CD4-positive, alpha-beta T cell treated with Interleukin-10 for 1 hour (primary cell): ENCODE data around the gene RHO.

Experiments used
- DNase-seq: peaks from one replicate; pipeline ENCODE4 v3.0.0-alpha.2; 2020

The RHO gene

DNA sequence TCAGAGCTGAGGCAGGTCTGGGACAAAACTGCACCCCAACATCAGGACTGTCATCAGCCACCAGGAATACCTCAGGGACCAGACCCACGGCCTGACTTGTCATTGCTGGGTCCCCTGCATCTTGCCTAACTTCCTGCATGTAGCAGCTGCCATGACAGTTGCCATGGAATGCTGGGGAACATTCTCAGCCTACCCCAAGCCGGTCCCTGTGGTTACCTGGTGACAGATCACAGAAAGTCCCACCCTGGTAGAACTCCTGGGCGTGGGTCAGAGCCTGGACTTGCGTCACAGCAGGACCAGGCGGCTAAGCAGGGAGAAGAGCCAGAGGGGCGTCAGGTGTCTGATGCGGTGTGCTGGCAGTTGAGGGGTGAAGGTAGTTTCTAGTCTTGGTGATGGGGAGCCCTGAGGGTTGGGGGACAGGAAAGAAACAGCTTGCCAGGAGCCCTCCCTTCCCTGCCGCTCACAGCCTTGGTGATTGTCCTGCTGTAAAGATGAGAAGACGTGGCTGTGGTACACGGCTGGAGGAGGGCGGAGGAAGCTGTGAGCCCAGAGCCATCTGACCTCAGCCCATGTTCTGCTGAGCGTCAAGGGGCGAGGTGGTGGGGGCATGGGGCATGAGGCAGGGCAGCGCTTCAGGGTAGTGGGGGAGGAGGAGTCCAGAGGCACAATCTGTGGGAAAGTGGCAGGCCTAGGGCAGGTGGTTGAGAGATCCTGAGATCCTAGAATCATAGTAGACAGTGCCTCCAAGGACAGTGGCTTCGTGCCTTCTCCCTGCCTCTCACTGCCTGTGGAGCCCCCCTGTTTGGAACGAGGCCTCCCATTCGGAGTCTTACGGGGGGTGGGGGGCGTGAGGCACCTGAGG, 19.9 kb downstream of the RHO start:
- no peak for DNase-seq

DNA sequence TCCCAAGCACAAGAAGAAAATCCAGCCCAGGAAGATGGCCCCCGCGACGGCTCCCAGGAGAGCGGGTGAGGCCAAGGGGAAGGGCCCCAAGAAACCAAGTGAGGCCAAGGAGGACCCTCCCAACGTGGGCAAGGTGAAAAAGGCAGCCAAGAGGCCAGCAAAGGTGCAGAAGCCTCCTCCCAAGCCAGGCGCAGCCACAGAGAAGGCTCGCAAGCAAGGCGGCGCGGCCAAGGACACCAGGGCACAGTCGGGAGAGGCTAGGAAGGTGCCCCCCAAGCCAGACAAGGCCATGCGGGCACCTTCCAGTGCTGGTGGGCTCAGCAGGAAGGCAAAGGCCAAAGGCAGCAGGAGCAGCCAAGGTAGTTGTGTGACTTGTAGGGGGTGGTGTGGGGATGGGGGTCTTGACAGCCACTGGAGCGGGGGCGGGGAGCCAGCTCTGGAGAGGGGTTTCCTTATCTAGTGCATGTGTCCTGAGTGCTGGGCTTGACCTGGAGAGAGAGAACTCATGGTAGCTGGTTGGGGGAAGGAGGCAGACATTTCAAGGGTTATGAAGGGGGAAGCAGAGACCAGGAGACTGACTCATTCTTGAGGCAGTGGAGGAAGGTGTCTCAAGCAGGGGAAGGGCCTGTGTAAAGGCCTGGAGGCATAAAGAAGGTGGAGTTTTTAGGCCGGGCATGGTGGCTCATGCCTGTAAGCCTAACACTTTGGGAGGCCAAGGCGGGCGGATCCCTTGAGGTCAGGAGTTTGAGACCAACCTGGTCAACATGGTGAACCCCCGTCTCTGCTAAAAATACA, 20.8 kb downstream of the RHO start:
- DNase-seq: no peak

DNA sequence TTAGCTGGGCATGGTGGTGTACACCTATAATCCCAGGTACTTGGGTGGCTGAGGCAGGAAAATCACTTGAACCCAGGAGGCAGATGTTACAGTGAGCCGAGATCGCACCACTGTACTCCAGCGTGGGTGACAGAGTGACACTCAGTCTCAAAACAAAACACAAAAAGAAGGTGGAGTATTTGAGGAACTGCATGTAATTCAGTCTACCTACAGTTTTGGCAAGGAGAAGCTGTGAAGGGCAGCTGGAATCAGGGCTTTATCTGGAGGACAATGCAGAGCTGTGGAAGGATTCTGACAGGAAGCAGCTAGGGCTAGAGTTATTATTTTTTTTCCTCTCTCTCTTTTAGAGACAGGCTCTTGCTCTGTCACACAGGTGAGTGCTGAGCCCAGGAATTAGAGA, 21.4 kb downstream of the RHO start:
- DNase-seq: no peak

DNA sequence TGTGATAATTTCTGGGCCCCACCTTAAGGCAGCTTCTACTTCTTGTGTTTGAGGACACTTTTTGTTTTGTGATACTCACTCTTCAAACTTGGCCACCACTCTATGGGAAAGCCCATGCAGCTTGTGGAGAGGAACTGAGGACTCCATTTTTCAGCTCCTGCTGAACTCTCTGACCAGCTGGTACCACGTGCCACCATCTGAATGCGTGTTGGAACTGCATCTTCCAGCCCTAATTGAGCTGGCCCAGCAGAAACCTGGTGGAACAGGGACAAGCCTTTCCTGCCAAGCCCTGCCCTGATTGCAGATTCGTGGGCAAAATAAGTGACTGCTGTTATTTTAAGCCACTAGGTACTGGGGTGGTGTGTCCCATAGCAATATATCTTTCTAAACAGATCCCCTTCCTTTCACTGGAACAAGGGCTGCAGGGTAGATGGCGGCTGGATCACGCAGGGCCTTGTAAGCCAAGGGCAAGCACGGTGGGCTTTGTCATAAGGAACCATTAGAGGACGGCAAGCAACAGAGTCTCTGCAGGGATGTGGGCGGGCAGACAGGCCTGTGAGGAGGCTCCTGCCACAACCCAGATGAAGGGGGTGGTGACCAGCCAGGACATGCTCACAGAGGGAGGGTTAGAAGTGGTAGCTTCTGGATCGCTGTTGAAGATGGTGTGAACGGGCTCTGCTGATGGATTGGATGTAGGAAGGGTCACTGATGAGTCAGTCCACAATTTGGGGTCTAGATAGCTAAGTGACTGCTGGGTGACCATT, 24.0 kb downstream of the RHO start:
- no peak for DNase-seq

DNA sequence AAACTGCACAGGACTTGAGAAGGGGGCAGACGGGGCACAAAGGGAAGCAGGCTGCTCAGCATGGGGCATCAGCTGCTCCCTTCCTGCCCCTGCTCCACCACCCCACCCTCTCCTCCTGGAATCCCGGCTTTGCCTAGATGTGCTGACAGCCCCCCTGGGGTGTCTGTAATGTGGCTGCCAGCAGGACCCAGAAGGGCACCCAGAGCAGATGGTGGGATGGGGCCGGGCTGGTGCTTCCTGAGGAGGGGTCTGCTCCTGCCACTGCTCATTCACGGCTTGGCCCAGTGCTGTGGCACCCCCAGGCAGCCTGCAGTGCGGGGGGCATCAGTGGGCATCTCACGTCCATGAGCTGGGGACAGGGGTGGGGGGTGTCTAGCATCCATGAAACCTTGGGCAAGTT, 24.7 kb downstream of the RHO start:
- DNase-seq: no peak

DNA sequence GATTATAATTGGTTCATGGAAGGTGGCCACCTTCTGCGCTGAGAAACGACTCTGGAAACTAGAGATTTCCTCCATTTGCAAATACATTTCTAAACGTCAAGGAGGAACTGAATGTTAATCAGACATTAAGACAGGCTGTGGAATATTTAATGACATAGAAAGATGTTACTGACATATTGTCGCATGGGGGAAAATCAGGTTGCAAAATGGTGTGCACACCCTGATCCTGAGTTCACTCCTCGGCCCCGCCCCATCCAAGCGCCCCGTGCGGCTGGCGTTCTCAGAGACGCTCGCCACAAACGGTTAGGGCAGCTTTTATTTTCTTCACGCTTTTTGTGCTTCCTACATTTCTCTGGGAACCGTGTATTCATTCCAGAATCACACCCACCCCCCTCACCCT, 25.3 kb downstream of the RHO start:
- peak; percentile 14 for DNase-seq

DNA sequence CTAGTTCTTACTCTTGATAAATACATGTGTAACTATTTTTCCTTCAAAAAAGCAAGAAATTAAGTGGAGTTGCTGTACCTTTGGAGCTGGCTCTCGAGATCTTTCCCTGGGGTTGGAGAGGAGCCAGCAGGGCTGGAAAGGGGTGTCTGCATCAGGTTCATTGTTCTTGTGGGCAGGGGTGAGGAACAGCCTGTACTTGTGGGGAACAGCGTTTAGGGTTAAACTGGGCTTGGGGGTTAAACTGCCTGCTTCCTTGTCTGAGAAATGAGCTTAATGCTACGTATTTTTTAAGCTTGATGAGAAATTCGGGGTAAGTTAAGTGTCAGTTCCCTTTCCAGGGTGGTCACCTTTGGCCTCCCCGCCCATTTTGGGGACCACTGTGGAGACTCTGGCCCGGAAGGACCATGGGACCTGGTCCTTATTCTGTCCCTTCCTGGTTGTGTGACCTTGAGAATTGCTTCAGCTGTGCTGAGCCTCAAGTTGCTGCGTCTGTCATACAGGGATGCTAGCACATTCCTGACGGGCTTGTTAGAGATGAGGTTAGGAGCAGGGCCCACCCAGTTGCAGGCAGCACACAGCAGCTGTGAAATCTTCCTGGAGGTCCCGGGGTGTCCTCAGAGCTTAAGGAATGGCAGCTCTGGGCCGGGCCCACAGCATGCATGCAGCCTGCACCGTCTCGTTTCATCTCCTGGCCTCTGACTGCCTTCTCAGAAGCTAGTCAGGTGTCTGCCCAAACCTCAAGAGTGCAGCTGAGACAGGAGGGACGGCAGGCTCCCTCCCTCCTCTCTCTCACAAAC, 26.1 kb downstream of the RHO start:
- DNase-seq: no peak

DNA sequence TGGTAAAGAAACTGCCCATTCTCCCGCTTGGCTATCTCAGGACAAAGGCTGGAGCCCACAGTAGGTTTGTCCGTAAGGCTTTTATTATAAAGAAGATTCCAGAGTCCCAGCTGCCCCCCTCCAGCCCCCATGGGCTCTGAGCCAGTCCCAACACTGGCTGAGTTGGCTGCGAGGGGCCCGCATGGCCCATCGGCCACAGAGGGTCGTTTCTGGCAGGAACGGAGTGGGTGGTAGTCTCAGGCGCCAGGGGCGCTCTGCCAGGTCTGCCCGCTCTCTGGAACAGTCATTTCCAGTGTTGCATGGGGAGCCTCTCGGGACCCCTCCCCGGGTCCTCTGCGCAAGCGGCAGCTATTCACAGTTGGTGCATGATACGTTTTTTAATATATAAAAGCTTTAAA, 26.7 kb downstream of the RHO start:
- DNase-seq: no peak

DNA sequence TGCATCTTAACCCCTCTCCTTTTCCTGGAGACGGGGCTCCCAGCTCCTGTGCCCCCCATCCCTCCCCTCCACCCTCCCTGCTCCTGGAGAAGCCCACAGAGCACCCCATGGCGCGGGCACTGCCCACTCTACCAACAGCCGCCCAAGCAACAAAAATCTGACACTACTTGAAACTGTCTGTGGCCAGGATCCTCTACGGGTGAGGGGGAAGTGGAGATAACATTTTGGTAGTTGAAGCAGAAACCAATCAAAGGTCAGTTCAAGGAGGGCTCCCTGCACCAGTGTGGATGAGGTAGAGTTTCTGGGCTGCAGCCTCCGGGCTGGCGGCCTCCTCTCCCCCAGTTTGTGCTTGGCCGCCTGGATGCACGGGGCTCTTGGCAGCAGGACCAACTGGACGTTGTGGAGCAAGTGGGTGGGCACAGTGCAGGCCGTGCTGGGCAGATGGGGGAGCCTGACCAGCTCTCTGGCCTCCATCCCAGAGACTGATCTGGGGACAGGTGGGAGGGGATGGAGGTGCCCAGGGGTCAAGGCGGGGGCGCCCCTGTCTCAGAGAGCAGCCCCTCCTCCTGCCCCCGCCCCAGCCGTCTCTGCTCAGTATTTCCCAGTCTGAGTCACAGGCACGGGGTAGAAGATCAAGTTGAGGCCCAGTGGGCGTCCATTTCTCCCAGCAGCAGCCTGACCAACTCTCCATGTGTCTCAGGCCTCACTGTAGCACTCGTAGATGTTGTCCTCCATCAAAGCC, 27.3 kb downstream of the RHO start:
- no peak for DNase-seq

DNA sequence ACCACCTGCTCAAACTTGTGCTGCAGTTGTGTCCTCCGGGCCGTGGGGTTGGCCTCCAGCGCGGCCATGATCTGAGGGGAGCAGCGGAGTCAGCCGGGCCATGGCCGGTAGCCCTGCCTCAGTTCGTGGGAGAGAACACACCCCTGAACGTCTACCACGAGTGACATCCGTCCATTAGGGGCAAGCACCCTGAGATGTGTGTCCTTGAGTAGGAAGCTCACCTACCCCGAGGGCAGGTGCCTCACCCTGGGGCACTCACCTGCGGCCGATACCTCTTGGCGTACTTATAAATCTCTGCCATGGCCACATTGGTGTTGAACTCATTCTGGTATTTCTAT, 27.9 kb downstream of the RHO start:
- DNase-seq: no peak

DNA sequence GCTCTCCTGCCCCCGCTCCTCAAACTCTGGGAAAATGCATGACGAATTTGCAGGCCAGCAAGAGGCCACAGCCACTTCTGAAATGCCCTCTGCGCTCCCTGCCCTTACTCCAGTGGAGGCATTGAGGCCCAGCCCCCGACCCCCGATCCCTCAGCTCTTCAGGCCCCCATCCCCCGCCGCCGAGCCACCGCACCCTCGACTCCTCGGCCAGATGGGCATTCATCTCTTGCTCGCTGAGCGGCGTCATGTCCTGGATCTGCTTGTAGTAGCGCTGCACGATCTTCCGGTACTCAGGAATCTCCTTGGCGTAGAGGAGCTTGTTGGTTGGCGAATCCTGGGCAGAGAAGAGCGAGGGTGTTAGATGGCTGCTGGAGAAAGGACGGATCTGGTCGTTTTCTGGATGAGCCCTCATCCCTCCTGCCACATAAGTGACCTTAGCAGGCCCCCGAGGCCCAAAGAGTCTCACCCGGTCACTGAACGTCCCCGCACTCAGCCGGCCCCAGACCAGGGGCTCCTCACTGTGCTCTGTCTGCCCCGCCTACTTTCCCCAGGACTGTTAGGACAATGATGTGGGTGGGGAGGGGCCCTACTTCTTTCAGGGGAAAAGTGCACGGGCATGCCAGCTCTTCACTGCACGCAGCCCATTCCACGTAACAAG, 28.6 kb downstream of the RHO start:
- DNase-seq: no peak

DNA sequence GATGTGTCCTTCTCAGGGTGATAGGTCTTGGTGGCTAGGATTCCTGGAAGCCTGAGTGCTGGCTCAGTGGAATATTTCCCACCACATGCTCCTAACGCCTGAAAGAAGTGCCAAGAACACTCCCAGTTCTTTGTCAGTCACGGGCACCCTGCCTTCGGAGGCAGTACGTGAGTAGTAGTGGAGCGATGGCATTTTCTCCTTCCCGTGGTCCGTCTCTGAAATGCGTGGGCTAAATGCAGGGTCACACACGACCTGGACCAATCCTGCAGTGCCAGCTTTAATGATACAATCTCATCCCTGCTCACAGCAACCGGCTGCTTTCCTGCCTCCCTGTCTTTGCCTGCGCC, 29.1 kb downstream of the RHO start:
- no peak for DNase-seq

DNA sequence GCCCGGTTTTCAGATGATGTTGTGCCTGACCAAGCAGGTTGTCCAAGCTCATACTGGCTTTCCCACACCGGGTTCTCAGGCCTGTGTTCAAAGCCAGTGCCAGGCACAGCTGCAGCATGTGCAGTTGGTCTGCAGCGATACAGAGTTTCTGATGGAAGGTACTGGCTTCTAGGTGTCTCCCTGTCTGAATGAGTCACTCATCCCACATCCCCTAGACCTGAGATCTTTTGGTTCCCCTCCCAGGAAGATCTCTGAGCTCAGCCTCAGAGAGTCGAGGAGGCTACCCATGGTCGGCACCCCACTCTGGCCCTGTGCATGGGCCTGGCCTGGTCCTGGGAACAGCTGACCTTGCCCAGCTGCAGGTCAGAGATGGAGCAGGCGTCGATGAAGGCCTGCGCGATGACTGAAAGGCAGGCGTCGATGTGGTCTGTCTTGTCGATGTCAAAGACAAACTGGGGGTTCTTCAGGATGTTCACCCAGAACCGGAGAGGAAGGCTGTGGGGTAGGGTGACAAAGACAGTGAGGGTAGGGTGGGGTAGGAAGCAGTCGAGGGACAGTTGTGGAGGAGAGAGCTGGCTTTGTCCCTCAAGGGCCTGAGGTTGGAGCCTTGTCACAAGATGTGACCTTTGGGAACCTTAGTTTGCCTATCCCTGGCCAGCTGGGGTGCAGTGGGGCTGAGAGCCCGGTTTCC, 29.8 kb downstream of the RHO start:
- no peak for DNase-seq

DNA sequence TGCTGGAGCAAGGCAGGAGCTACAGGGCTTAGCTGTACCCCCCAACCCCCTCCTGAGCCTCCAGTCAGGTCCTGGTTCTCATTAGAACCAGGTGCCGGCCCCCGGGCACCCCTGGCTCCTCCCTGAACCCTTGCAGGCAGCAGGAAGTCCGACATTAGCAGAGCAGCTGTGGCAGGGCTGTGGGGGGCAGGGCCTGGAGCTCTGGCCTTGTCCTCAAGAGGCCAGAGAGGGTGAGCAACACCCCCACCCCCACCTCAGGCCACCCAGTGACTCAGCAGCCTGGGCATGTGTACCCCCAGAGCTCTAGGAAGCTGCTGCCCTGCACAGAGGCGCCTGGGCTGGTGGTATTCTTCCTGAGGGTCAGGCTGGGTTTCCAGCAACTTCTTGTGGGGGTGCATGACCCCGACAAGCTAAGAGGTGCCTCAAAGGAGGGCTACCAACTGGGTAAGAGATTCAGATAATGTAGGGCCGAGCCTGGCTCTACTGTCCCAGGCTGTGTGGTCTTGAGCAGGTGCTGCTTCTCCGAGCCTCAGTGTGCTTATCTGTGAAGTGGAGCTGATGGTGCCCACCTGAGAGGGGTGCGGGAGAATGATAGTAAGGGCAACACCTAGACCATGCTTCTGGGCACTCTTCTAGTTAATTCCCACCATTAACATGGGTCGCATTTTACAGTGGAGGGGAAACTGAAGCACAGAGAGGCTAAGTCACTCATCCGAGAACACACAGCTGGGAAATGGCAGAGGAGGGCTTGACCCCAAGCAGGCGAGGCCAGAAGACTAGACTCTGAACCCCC, 30.5 kb downstream of the RHO start:
- DNase-seq: no peak

DNA sequence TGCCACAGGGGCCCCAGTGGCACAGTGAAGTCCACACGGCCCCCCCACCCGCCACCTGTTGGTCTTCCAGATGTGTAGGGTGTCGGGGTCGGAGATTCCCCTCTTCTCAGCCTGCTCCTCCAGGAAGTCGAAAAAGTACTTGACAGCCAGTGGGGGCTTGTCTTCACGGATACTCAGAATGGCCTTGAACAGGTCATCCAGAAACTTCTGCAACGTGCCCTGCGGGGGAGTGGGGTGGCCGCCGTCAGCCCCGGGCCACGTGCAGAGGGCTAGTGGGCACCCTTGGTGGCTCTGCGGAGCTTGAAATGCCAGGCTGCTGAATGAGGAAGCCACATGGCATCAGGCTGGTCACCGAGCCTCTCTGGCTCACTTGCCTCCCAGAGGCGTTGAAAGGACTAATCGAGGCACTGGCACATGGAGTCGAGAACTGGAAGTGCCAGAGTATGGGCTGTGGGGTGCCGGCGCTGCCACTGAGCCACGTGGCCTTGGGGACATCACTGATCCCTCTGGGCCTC, 31.2 kb downstream of the RHO start:
- no peak for DNase-seq

DNA sequence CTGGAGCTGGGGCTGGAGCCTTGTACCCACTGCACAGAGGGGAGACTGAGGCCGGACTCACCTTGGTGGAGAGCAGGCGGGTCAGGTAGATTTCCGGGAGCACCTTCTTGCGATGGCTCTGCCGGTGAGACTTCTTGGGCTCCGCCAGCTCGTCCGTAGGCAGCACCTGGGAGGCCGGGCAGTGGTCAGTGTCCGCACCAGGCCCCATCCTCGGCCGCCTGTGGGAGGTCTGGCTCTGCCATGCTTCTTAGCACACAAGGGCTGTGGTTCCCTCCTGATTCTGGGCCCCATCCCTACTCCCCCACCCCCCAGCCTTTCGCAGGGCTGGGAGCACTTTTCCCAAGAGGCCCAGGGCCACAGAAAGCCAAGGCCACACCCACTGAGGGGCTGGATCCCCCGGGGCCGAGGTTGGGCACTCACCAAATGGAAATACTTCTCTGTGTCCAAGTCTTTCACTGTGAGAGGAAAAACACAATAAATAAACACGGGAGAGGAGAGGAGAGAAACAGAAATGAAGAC, 31.9 kb downstream of the RHO start:
- no peak for DNase-seq

DNA sequence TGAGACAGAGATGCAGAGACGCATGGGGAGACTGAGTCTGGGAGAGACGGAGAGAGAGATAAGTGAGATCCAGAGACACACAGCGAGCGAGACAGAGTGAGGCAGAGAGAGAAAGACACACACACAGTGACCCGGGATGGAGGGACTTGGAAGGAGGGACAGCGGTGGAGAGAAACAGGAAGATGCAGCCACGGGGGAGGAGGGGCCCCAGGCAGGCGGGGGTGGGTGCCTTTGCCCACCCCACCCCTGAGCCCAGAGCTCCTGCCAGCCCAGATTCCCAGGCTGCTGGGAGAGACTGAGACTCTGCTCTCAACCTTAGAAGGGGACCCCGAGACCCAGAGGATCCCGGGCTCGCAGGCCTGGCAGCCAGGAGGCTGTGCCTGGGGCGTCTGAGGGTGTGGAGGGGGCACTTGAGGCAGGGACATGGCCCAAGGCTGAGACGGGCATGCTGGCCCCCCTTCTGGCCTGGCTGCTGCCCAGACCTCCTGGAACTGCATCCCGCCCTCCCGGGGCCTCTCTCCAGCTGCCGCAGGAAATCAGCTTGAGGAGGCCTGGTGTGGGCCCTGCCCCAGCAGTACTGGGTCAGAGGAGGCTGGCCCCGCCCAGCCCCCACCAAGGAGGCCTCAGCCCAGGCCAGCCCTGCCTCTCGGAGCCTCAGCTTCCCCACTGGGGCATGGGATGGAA, 32.6 kb downstream of the RHO start:
- DNase-seq: no peak

DNA sequence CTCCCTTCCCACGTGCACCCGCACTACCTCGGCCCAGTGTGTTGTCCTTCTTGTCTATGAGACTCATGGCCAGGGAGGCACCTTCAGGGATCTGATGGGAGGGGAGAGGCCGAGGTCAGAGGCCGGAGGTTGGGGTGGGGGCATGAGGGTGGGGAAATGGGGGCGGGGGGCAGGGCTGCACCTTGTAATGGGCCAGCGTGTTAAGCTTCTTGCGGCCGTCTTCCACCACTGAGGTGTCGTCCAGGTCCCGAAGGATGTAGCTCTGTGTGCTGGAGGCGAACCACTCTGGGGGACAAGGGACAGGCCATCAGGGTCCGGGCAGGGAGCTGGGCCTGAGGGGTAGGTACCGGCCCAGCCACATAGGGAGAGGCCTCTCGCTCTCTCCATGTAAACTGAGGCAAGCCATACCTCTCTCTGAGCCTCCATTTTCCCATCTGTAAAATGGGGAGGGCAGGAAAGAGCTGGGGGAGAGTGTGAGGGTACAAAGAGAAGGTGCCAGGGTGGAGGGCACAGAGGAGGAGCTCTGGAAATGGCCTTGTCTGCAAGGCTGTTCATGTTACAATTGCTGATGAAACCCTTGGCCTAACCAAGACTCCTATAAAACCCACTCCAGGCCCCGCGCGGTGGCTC, 33.3 kb downstream of the RHO start:
- no peak for DNase-seq

DNA sequence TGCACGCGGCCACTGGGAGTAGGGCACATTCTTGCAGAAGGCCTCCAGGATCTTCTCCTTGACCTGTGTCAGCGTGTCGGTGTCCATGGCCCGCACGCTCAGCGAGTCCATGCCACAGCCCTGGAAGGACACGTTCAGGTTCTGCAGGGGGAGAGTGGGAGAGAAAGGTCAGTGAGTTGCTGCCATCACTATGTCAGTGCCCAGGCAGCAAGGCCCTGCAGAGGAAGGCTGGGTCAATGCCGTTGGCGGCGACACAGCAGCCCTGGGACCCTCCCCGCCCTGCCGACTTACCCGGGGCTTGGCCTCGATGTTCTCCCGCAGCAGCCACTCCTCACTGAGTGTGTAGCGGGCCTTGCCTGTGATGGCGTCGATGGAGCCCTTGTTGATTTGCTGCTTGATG, 34.4 kb downstream of the RHO start:
- DNase-seq: no peak
